SU-DHL-6 (cell line): ENCODE data around the gene KRT2.

Experiments used
- H2AFZ ChIP-seq: fragments of 200-600 bp; sonication (generic); 2 replicates; pipeline ENCODE4 v1.6.1; 2014; ENCODE audit warnings: low read depth, mild to moderate bottlenecking, moderate library complexity, mixed read lengths, antibody characterized with exemption, low read length; ENCODE audit not compliant: severe bottlenecking
- H3F3A ChIP-seq: fragments of 200-600 bp; shearing (Covaris generic); 2 replicates; pipeline ENCODE4 v1.6.0; 2016; ENCODE audit warnings: antibody characterized with exemption, mild to moderate bottlenecking; ENCODE audit not compliant: insufficient read depth
- H3K27ac ChIP-seq: fragments of 200-600 bp; sonication (generic); 2 replicates; pipeline ENCODE4 v1.5.1; 2016; ENCODE audit warnings: low read depth, mild to moderate bottlenecking, low read length, moderate library complexity, mixed read lengths
- H3K27me3 ChIP-seq: fragments of 200-600 bp; sonication (generic), shearing (Covaris generic); 2 replicates; pipeline ENCODE4 v1.6.0; 2014; ENCODE audit warnings: mild to moderate bottlenecking, low read length
- H3K36me3 ChIP-seq: fragments of 200-600 bp; sonication (generic); 2 replicates; pipeline ENCODE4 v1.6.1; 2014; ENCODE audit warnings: mild to moderate bottlenecking, low read length, mixed read lengths
- H3K4me2 ChIP-seq: fragments of 300-600, 200-600 bp; shearing (Covaris generic), sonication (generic); 2 replicates; pipeline ENCODE4 v1.6.0; 2014; ENCODE audit warnings: low read length, low read depth, mild to moderate bottlenecking; ENCODE audit not compliant: poor library complexity, severe bottlenecking
- H3K4me3 ChIP-seq: fragments of 200-600 bp; sonication (generic); 2 replicates; pipeline ENCODE4 v1.5.1; 2014; ENCODE audit warnings: antibody characterized with exemption, low read length, mild to moderate bottlenecking, mixed read lengths; ENCODE audit not compliant: insufficient read depth, poor library complexity, severe bottlenecking
- H3K79me2 ChIP-seq: fragments of 200-600 bp; sonication (generic); 2 replicates; pipeline ENCODE4 v1.6.1; 2014; ENCODE audit warnings: mild to moderate bottlenecking, low read length, moderate library complexity; ENCODE audit not compliant: insufficient read depth
- H3K9ac ChIP-seq: fragments of 200-600 bp; sonication (generic); 2 replicates; pipeline ENCODE4 v1.7.0; 2014; ENCODE audit warnings: mild to moderate bottlenecking, low read length
- H3K9me2 ChIP-seq: fragments of 200-600 bp; sonication (generic); replicated peaks from 2 replicates; pipeline ENCODE4 v1.6.1; 2014; ENCODE audit warnings: low read length; ENCODE audit not compliant: insufficient read depth
- H3K9me3 ChIP-seq: fragments of 200-600 bp; sonication (generic); 2 replicates; pipeline ENCODE4 v1.6.1; 2014; ENCODE audit warnings: low read length, mixed read lengths; ENCODE audit not compliant: insufficient read depth
- H4K20me1 ChIP-seq: fragments of 200-600 bp; sonication (generic); 2 replicates; pipeline ENCODE4 v1.6.1; 2014; ENCODE audit warnings: low read depth, mild to moderate bottlenecking, antibody characterized with exemption, low read length, moderate library complexity, mixed read lengths
- EZH2phosphoT487 ChIP-seq: fragments of 200-600 bp; sonication (generic), shearing (Covaris generic); conservative IDR thresholded peaks from 2 replicates; pipeline ENCODE4 v1.6.1; 2018; ENCODE audit warnings: mild to moderate bottlenecking, antibody characterized with exemption, low read length, moderate library complexity, mixed read lengths
- TF ChIP-seq, protein P1 (sequence below): fragments of 200-600 bp; sonication (generic); IDR thresholded peaks from one replicate; pipeline ENCODE4 v1.5.1; 2017; ENCODE audit warnings: antibody characterized with exemption, mild to moderate bottlenecking, low read length, moderate library complexity; ENCODE audit not compliant: insufficient read depth, poor library complexity, severe bottlenecking

The KRT2 gene

DNA sequence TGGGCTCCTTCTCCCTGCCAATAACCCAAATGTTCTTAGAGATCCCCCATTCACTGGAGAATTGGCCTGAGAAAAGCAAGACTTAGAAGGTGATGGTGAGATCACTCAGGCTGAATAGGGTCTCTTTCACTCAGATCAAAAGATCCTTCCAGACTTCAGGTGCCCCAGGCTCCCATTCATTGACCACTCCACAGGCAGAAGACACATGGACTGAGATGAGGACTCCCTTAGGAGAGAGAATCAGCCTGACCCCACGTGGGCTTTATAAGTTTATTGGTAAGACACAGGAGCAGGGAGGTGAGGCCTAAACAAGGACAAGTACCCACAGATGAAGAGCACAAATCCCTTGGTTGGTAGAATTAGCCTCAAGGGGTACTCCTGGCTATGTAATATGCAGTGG, 44.7 kb downstream of the KRT2 start:
- H2AFZ ChIP-seq, result no peak overlapping the region
- H3K27ac ChIP-seq, result no peak overlapping the region
- H3K9me3 ChIP-seq, result no peaks in the 10 kb centered on the region
- no peaks in the 10 kb centered on the region for H3K9me2 ChIP-seq
- no peak overlapping the region for H3K9ac ChIP-seq
- H3K79me2 ChIP-seq, result no peaks in the 10 kb centered on the region
- no peak overlapping the region for H3K4me2 ChIP-seq
- H3K27me3 ChIP-seq, result no peaks in the 10 kb centered on the region
- no peaks in the 10 kb centered on the region for H3K36me3 ChIP-seq
- TF ChIP-seq, protein P1, sequence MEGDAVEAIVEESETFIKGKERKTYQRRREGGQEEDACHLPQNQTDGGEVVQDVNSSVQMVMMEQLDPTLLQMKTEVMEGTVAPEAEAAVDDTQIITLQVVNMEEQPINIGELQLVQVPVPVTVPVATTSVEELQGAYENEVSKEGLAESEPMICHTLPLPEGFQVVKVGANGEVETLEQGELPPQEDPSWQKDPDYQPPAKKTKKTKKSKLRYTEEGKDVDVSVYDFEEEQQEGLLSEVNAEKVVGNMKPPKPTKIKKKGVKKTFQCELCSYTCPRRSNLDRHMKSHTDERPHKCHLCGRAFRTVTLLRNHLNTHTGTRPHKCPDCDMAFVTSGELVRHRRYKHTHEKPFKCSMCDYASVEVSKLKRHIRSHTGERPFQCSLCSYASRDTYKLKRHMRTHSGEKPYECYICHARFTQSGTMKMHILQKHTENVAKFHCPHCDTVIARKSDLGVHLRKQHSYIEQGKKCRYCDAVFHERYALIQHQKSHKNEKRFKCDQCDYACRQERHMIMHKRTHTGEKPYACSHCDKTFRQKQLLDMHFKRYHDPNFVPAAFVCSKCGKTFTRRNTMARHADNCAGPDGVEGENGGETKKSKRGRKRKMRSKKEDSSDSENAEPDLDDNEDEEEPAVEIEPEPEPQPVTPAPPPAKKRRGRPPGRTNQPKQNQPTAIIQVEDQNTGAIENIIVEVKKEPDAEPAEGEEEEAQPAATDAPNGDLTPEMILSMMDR, result no peak
- no peak for TF ChIP-seq EZH2phosphoT487
- no peak overlapping the region for H3K4me3 ChIP-seq
- no peaks in the 10 kb centered on the region for H4K20me1 ChIP-seq
- H3F3A ChIP-seq, result no peaks in the 10 kb centered on the region

DNA sequence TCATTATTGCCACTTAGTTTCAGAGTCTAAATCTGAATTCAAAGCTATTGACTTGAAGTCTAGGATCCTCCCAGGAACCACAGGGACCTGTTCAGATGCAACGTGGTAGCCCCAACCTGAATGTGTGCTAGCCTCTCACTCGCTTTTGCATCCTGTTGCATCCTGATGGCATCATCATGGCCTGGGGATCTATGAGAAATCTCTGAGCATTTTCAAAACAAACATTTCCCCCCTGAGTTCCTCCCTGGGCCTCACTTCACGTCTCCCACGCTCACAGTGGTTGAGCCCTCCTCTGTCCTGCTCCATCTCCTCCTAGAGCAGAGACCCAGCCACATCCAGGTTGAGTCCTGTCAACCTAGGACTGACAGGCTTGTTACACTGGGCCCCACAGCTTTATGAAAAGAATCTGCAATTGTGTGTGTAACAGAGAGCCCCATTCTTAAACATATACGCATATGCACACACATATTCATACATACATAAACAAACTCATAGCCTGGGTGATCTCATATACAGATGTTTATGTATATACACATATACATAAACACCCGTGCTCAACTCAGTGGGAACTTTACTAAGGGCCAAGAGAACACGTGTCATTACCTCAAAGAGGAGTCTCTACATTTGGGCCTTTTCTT, 45.3 kb downstream of the KRT2 start:
- Histone ChIP-seq H3K79me2 (no peaks in the 10 kb centered on the region), H3K4me2 (no peak overlapping the region), H3K27ac (no peak overlapping the region), H3K4me3 (no peak overlapping the region), H3K9me2 (no peaks in the 10 kb centered on the region), H3K9ac (no peak overlapping the region), H3K27me3 (no peaks in the 10 kb centered on the region), H2AFZ (no peak overlapping the region), H3K9me3 (no peaks in the 10 kb centered on the region), H4K20me1 (no peaks in the 10 kb centered on the region), H3F3A (no peaks in the 10 kb centered on the region), H3K36me3 (no peaks in the 10 kb centered on the region)
- no peak for TF ChIP-seq EZH2phosphoT487
- TF ChIP-seq, protein P1, result no peak

DNA sequence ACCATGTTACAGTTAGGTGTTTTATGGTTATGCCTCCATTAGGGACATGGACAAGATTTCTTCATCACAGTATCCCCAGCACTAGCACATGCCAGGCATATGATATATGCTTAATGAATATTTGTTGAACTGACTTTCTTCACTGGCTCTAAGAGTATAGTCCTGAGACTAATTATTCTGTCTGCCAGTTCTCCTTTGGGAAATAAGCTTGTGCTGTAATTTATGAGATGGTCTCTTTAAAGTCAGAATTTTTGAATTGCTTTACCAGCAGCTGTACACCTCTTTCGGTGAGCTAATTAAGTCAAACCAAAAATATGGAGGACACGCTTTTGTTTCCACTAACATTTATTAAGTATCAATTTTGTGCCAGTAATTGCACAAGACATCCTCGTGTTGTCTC, 45.9 kb downstream of the KRT2 start:
- TF ChIP-seq, protein P1, result no peak
- no peak for TF ChIP-seq EZH2phosphoT487
- no peaks in the 10 kb centered on the region for H3K36me3 ChIP-seq

More for the DNA sequence above, 45.9 kb downstream of the KRT2 start:
- Histone ChIP-seq H3K9me3 (no peaks in the 10 kb centered on the region), H3K27me3 (no peaks in the 10 kb centered on the region), H4K20me1 (no peaks in the 10 kb centered on the region), H3K4me3 (no peak overlapping the region), H3K9ac (no peak overlapping the region), H3F3A (no peaks in the 10 kb centered on the region), H2AFZ (no peak overlapping the region), H3K9me2 (no peaks in the 10 kb centered on the region), H3K27ac (no peak overlapping the region), H3K79me2 (no peaks in the 10 kb centered on the region), H3K4me2 (no peak overlapping the region)
